ENCODE measurements around the gene CHCHD3.

- TF ChIP-seq, protein P1, sequence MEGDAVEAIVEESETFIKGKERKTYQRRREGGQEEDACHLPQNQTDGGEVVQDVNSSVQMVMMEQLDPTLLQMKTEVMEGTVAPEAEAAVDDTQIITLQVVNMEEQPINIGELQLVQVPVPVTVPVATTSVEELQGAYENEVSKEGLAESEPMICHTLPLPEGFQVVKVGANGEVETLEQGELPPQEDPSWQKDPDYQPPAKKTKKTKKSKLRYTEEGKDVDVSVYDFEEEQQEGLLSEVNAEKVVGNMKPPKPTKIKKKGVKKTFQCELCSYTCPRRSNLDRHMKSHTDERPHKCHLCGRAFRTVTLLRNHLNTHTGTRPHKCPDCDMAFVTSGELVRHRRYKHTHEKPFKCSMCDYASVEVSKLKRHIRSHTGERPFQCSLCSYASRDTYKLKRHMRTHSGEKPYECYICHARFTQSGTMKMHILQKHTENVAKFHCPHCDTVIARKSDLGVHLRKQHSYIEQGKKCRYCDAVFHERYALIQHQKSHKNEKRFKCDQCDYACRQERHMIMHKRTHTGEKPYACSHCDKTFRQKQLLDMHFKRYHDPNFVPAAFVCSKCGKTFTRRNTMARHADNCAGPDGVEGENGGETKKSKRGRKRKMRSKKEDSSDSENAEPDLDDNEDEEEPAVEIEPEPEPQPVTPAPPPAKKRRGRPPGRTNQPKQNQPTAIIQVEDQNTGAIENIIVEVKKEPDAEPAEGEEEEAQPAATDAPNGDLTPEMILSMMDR (IDR thresholded peaks at IDR 0.05; ENCODE audit: poor library complexity), result no peak
- TF ChIP-seq EZH2 (IDR thresholded peaks at IDR 0.05; ENCODE audit: borderline replicate concordance), result no peak
These were observed 34.6 kb downstream of the CHCHD3 start for GRCh38 chr7:133047321-133047720.

Measured in hepatocyte (in vitro differentiated cells).